ENCODE measurements around the gene PPP2R2B. TPM values are rescaled to one million over a fixed set of nuclear protein-coding genes. Genes with fewer than 3 reads are reported as not detected.

The PPP2R2B gene
- total RNA-seq, 4 donors from 2014 or later: 9.4 to 29.4 (median 20.7) TPM

DNA sequence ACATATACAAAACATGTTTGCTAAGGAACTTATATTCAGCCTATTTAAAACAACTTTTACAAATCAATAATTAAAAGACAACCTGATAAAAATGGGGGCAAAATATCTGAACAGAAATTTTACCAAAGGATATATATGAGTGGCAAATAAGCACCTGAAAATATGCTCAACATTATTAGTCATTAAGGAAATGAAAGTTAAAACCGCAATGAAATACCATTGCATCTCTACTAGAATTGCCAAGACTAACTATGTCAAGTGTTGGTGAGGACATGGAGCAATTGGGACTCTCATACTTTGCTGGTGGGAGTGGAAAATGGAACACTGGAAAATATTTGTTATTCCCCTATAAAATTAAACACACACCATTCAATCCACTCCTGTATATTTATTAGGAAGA, 26.3 kb upstream of the PPP2R2B start:
- TF ChIP-seq POLR2A (IDR thresholded peaks at IDR 0.05): no peak
- TF ChIP-seq, protein P1, sequence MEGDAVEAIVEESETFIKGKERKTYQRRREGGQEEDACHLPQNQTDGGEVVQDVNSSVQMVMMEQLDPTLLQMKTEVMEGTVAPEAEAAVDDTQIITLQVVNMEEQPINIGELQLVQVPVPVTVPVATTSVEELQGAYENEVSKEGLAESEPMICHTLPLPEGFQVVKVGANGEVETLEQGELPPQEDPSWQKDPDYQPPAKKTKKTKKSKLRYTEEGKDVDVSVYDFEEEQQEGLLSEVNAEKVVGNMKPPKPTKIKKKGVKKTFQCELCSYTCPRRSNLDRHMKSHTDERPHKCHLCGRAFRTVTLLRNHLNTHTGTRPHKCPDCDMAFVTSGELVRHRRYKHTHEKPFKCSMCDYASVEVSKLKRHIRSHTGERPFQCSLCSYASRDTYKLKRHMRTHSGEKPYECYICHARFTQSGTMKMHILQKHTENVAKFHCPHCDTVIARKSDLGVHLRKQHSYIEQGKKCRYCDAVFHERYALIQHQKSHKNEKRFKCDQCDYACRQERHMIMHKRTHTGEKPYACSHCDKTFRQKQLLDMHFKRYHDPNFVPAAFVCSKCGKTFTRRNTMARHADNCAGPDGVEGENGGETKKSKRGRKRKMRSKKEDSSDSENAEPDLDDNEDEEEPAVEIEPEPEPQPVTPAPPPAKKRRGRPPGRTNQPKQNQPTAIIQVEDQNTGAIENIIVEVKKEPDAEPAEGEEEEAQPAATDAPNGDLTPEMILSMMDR (IDR thresholded peaks at IDR 0.05): no peak
- Histone ChIP-seq H3K4me3 (no peak overlapping the region), H3K4me1 (no peaks in the 10 kb centered on the region), H3K9me3 (no peaks in the 10 kb centered on the region), H3K27ac (no peak overlapping the region), H3K27me3 (no peaks in the 10 kb centered on the region), H3K36me3 (peaks cover 0 to 7% (median 0%) of the 10 kb centered on the region in 3 donors)
- DNase-seq (ENCODE audit: low spot score in 2 of 2): no peak
- WGBS, 2 donors: 83 to 94% methylated on average over 1 of the region's 1 CpG

- peaks cover 0 to 7% (median 0%) of the 10 kb centered on the region in 3 donors for H3K36me3 ChIP-seq
- no peak for DNase-seq (ENCODE audit: low spot score in 2 of 2)
- no peak overlapping the region for H3K4me3 ChIP-seq
- 85 to 100% methylated on average over 1 of the region's 1 CpG for WGBS, 2 donors
- no peak for TF ChIP-seq EP300 (IDR thresholded peaks at IDR 0.05)
- TF ChIP-seq, protein P1 (IDR thresholded peaks at IDR 0.05): no peak
- no peak for TF ChIP-seq POLR2A (IDR thresholded peaks at IDR 0.05)
- no peaks in the 10 kb centered on the region for H3K4me1 ChIP-seq
- H3K27me3 ChIP-seq: no peaks in the 10 kb centered on the region
- H3K9me3 ChIP-seq: no peaks in the 10 kb centered on the region
- no peak overlapping the region for H3K27ac ChIP-seq
These were observed 25.2 kb upstream of the PPP2R2B start for GRCh38 chr5:146903789-146904188.

GRCh38 chr5:146902471-146902870, 23.9 kb upstream of the PPP2R2B start:
- Histone ChIP-seq H3K36me3 (peaks cover 0 to 7% (median 0%) of the 10 kb centered on the region in 3 donors), H3K27me3 (no peaks in the 10 kb centered on the region), H3K4me1 (no peaks in the 10 kb centered on the region), H3K4me3 (no peak overlapping the region), H3K9me3 (peaks cover 0 to 7% (median 0%) of the 10 kb centered on the region in 4 donors), H3K27ac (no peak overlapping the region)
- TF ChIP-seq EP300 (IDR thresholded peaks at IDR 0.05) (no peak), POLR2A (IDR thresholded peaks at IDR 0.05) (no peak)
- TF ChIP-seq, protein P1 (IDR thresholded peaks at IDR 0.05): no peak
- 70 to 85% methylated on average over 3 of the region's 3 CpGs for WGBS, 2 donors
- DNase-seq (ENCODE audit: low spot score in 2 of 2): no peak

- no peak overlapping the region for H3K27ac ChIP-seq
- H3K36me3 ChIP-seq: peaks cover 0 to 7% (median 0%) of the 10 kb centered on the region in 3 donors
- H3K4me3 ChIP-seq: no peak overlapping the region
- TF ChIP-seq, protein P1 (IDR thresholded peaks at IDR 0.05): no peak
- TF ChIP-seq EP300 (IDR thresholded peaks at IDR 0.05) (no peak), POLR2A (IDR thresholded peaks at IDR 0.05) (no peak)
- 77 to 83% methylated on average over 3 of the region's 3 CpGs for WGBS, 2 donors
- DNase-seq (ENCODE audit: low spot score in 2 of 2): no peak
- peaks cover 0 to 4% (median 0%) of the 10 kb centered on the region in 4 donors for H3K4me1 ChIP-seq
- H3K27me3 ChIP-seq: no peaks in the 10 kb centered on the region
- peaks cover 0 to 7% (median 0%) of the 10 kb centered on the region in 4 donors for H3K9me3 ChIP-seq
These were observed 18.5 kb upstream of the PPP2R2B start for GRCh38 chr5:146897061-146897460.

DNA sequence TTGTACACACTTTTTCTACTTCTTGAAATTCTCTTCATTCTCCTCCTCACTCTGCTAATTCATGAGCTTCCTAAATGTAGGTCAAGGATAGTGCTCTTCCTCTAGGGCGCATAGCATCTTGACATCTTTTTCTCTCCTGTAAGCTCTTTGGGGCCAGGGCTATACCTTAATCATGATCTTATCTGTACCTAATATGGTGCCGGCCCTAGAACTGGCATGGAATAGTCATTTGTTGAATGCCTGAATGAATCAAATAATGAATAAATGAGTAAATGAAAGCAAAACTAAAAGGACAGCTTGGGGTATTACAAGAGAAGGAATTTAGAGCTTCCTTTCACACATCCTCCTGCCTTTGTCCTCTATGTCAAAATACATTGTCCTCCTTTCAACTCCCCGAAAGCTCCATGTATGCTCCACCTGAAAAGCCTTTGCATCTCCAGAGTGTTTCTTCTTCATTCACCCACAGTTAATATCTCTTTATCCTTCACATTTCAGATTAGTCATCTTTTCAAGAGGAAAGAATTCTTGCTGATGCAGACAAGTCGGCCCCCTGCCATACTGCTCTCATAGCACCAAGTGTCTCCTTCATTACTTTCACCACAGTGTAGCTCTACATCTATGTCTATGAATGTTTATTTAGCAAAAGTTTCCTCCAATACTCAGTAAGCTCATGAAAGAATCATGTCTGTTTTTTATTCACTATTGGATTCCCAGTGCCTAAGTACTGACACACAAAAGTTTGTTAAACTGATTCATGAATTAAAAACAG, 16.4 kb upstream of the PPP2R2B start:
- Histone ChIP-seq H3K4me3 (no peak overlapping the region), H3K36me3 (no peaks in the 10 kb centered on the region), H3K9me3 (peaks cover 0 to 7% (median 0%) of the 10 kb centered on the region in 4 donors), H3K27ac (no peak overlapping the region), H3K27me3 (no peaks in the 10 kb centered on the region), H3K4me1 (peaks cover 0 to 12% (median 0%) of the 10 kb centered on the region in 4 donors)
- TF ChIP-seq EP300 (IDR thresholded peaks at IDR 0.05) (no peak), POLR2A (IDR thresholded peaks at IDR 0.05) (no peak)
- TF ChIP-seq, protein P1 (IDR thresholded peaks at IDR 0.05): no peak
- WGBS, 2 donors: 81 to 86% methylated on average over 4 of the region's 4 CpGs
- no peak for DNase-seq (ENCODE audit: low spot score in 2 of 2)
